ENCODE measurements around the gene CXXC5. TPM values are rescaled to one million over a fixed set of nuclear protein-coding genes. Genes with fewer than 3 reads are reported as not detected.

Gene CXXC5
- total RNA-seq, 1 experiment from 2014 or later: 7.8 TPM

GRCh38 chr5:139678751-139679750, 30.9 kb downstream of the CXXC5 start:
- DNase-seq (ENCODE audit: unreplicated experiment): no peak
- no peak overlapping the region for H3K27ac Mint-ChIP-seq (ENCODE audit: low read depth, unreplicated experiment)
- intact Hi-C loops (cut with micrococcal nuclease): no loop called here
- ChIA-PET POLR2A (no interaction called here), CTCF (interaction anchor here (0.6 to 4.3 kb wide), 4 partner anchors 11 to 391 kb away, joined by 3 to 22 read pairs (median 10); no protein-coding TSS in a partner anchor)
- TF ChIP-seq CTCF (IDR thresholded peaks at IDR 0.05; ENCODE audit: unreplicated experiment): no peak
- peaks cover 29% of the 10 kb centered on the region for H3K36me3 Mint-ChIP-seq (ENCODE audit: insufficient read depth, unreplicated experiment)
- no TSS peak for BruUV-seq (replicated peaks)
- no peaks in the 10 kb centered on the region for H3K27me3 Mint-ChIP-seq (ENCODE audit: insufficient read depth, unreplicated experiment)
- H3K4me1 Mint-ChIP-seq (ENCODE audit: insufficient read depth, unreplicated experiment): peaks cover 6% of the 10 kb centered on the region
- no peak overlapping the region for H3K4me3 Mint-ChIP-seq (ENCODE audit: unreplicated experiment)
- no peaks in the 10 kb centered on the region for H3K9me3 Mint-ChIP-seq (ENCODE audit: unreplicated experiment)

GRCh38 chr5:139680368-139681111, 32.4 kb downstream of the CXXC5 start:
- no TSS peak for BruUV-seq (replicated peaks)
- peaks cover 1% of the 10 kb centered on the region for H3K4me1 Mint-ChIP-seq (ENCODE audit: insufficient read depth, unreplicated experiment)

DNA sequence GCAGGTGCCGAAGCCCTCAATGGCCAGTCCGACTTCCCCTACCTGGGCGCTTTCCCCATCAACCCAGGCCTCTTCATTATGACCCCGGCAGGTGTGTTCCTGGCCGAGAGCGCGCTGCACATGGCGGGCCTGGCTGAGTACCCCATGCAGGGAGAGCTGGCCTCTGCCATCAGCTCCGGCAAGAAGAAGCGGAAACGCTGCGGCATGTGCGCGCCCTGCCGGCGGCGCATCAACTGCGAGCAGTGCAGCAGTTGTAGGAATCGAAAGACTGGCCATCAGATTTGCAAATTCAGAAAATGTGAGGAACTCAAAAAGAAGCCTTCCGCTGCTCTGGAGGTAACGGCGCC, 32.9 kb downstream of the CXXC5 start:
- no peak for DNase-seq (ENCODE audit: unreplicated experiment)
- peaks cover 6% of the 10 kb centered on the region for H3K4me1 Mint-ChIP-seq (ENCODE audit: insufficient read depth, unreplicated experiment)
- peaks cover 24% of the 10 kb centered on the region for H3K36me3 Mint-ChIP-seq (ENCODE audit: insufficient read depth, unreplicated experiment)
- no peak overlapping the region for H3K4me3 Mint-ChIP-seq (ENCODE audit: unreplicated experiment)
- BruUV-seq (replicated peaks): no TSS peak
- H3K9me3 Mint-ChIP-seq (ENCODE audit: unreplicated experiment): no peaks in the 10 kb centered on the region
- POLR2A ChIA-PET: no interaction called here
- CTCF ChIA-PET: no interaction called here
- no peak for TF ChIP-seq CTCF (IDR thresholded peaks at IDR 0.05; ENCODE audit: unreplicated experiment)
- H3K27ac Mint-ChIP-seq (ENCODE audit: low read depth, unreplicated experiment): no peak overlapping the region
- no peaks in the 10 kb centered on the region for H3K27me3 Mint-ChIP-seq (ENCODE audit: insufficient read depth, unreplicated experiment)
- intact Hi-C loops (cut with micrococcal nuclease): no loop called here

More at GRCh38 chr5:139680368-139681111, 32.4 kb downstream of the CXXC5 start:
- ChIA-PET CTCF (no interaction called here), POLR2A (no interaction called here)
- Mint-ChIP-seq H3K36me3 (ENCODE audit: insufficient read depth, unreplicated experiment) (peaks cover 24% of the 10 kb centered on the region), H3K27me3 (ENCODE audit: insufficient read depth, unreplicated experiment) (no peaks in the 10 kb centered on the region), H3K4me3 (ENCODE audit: unreplicated experiment) (no peak overlapping the region), H3K27ac (ENCODE audit: low read depth, unreplicated experiment) (no peak overlapping the region), H3K9me3 (ENCODE audit: unreplicated experiment) (no peaks in the 10 kb centered on the region)
- DNase-seq (ENCODE audit: unreplicated experiment): no peak
- TF ChIP-seq CTCF (IDR thresholded peaks at IDR 0.05; ENCODE audit: unreplicated experiment): no peak
- intact Hi-C loops (cut with micrococcal nuclease): no loop called here

DNA sequence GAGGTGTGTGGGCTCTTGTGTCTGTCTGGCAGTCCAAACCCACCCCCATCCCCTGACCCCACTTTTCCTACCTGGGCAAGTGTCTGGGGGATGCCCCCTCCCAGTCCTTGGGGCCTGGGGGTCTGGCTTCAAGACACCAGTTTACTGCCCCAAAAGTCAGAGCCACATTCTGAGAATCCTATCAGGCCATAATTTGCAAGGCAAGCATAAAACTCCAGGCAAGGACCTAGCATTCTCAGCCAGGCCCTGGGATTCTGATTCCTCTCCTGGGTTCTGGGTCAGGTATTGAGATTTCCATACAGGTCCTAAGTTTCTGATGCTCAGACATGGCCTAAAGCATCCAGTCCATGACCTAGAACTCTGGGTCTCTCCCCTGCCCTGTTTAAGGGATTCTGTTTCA, 33.3 kb downstream of the CXXC5 start:
- Mint-ChIP-seq H3K4me3 (ENCODE audit: unreplicated experiment) (no peak overlapping the region), H3K9me3 (ENCODE audit: unreplicated experiment) (no peaks in the 10 kb centered on the region), H3K4me1 (ENCODE audit: insufficient read depth, unreplicated experiment) (peaks cover 6% of the 10 kb centered on the region), H3K27ac (ENCODE audit: low read depth, unreplicated experiment) (no peak overlapping the region), H3K27me3 (ENCODE audit: insufficient read depth, unreplicated experiment) (no peaks in the 10 kb centered on the region), H3K36me3 (ENCODE audit: insufficient read depth, unreplicated experiment) (peaks cover 24% of the 10 kb centered on the region)
- no peak for TF ChIP-seq CTCF (IDR thresholded peaks at IDR 0.05; ENCODE audit: unreplicated experiment)
- ChIA-PET CTCF (interaction anchor here (0.6 kb wide), 1 partner anchor 17 kb away, joined by 3 read pairs; no protein-coding TSS in a partner anchor), POLR2A (no interaction called here)
- no TSS peak for BruUV-seq (replicated peaks)
- intact Hi-C loops (cut with micrococcal nuclease): no loop called here
- DNase-seq (ENCODE audit: unreplicated experiment): no peak
